Ishikawa (cell line): Measurements from ENCODE around the gene CDKN2B-AS1.

Experiments
- CEBPB ChIP-seq: IDR thresholded peaks from 2 replicates; pipeline ENCODE4 v1.6.1; 2012
- EP300 ChIP-seq: IDR thresholded peaks from 2 replicates; pipeline ENCODE4 v1.6.1; 2012; ENCODE audit warnings: borderline replicate concordance
- FOXM1 ChIP-seq: IDR thresholded peaks from 2 replicates; pipeline ENCODE4 v1.6.1; 2012; ENCODE audit warnings: low read depth, borderline replicate concordance
- RAD21 ChIP-seq: IDR thresholded peaks from 2 replicates; pipeline ENCODE4 v1.6.1; 2012; ENCODE audit warnings: low read depth
- USF1 ChIP-seq: IDR thresholded peaks from 2 replicates; pipeline ENCODE4 v1.6.1; 2012
- TF ChIP-seq, protein P1 (sequence below): IDR thresholded peaks from 2 replicates; pipeline ENCODE4 v1.6.1; 2012; ENCODE audit warnings: low read depth, mild to moderate bottlenecking

- no peak for TF ChIP-seq EP300
- TF ChIP-seq FOXM1 = no peak
- TF ChIP-seq, protein P1, sequence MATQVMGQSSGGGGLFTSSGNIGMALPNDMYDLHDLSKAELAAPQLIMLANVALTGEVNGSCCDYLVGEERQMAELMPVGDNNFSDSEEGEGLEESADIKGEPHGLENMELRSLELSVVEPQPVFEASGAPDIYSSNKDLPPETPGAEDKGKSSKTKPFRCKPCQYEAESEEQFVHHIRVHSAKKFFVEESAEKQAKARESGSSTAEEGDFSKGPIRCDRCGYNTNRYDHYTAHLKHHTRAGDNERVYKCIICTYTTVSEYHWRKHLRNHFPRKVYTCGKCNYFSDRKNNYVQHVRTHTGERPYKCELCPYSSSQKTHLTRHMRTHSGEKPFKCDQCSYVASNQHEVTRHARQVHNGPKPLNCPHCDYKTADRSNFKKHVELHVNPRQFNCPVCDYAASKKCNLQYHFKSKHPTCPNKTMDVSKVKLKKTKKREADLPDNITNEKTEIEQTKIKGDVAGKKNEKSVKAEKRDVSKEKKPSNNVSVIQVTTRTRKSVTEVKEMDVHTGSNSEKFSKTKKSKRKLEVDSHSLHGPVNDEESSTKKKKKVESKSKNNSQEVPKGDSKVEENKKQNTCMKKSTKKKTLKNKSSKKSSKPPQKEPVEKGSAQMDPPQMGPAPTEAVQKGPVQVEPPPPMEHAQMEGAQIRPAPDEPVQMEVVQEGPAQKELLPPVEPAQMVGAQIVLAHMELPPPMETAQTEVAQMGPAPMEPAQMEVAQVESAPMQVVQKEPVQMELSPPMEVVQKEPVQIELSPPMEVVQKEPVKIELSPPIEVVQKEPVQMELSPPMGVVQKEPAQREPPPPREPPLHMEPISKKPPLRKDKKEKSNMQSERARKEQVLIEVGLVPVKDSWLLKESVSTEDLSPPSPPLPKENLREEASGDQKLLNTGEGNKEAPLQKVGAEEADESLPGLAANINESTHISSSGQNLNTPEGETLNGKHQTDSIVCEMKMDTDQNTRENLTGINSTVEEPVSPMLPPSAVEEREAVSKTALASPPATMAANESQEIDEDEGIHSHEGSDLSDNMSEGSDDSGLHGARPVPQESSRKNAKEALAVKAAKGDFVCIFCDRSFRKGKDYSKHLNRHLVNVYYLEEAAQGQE = no peak
- no peak for TF ChIP-seq CEBPB
- no peak for TF ChIP-seq RAD21
- no peak for TF ChIP-seq USF1
These were observed 137.2 kb downstream of the CDKN2B-AS1 start for GRCh38 chr9:22131817-22132216.
